Measurements from ENCODE around the gene IYD. TPM values are rescaled to one million over a fixed set of nuclear protein-coding genes. Genes with fewer than 3 reads are reported as not detected.

Gene IYD
- total RNA-seq, 1 donor from 2014 or later: 1.2 TPM

- intact Hi-C loops (cut with DNase I): no loop called here
- peak; percentile 72 for ATAC-seq
- H3K9me3 ChIP-seq: no peaks in the 10 kb centered on the region
- TF ChIP-seq, protein P1, sequence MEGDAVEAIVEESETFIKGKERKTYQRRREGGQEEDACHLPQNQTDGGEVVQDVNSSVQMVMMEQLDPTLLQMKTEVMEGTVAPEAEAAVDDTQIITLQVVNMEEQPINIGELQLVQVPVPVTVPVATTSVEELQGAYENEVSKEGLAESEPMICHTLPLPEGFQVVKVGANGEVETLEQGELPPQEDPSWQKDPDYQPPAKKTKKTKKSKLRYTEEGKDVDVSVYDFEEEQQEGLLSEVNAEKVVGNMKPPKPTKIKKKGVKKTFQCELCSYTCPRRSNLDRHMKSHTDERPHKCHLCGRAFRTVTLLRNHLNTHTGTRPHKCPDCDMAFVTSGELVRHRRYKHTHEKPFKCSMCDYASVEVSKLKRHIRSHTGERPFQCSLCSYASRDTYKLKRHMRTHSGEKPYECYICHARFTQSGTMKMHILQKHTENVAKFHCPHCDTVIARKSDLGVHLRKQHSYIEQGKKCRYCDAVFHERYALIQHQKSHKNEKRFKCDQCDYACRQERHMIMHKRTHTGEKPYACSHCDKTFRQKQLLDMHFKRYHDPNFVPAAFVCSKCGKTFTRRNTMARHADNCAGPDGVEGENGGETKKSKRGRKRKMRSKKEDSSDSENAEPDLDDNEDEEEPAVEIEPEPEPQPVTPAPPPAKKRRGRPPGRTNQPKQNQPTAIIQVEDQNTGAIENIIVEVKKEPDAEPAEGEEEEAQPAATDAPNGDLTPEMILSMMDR (IDR thresholded peaks at IDR 0.05): no peak
- no peak overlapping the region for H3K4me3 ChIP-seq
- no peaks in the 10 kb centered on the region for H3K36me3 ChIP-seq
- H3K27me3 ChIP-seq: no peaks in the 10 kb centered on the region
- no peak for DNase-seq
- H3K4me1 ChIP-seq: peaks cover 13% of the 10 kb centered on the region
- no peak overlapping the region for H3K27ac ChIP-seq
These were observed 34.8 kb downstream of the IYD start for GRCh38 chr6:150403458-150404246.

GRCh38 chr6:150406948-150407347, 38.1 kb downstream of the IYD start:
- H3K4me1 ChIP-seq: peaks cover 27% of the 10 kb centered on the region
- H3K4me3 ChIP-seq: no peak overlapping the region
- H3K36me3 ChIP-seq: no peaks in the 10 kb centered on the region
- H3K27me3 ChIP-seq: no peaks in the 10 kb centered on the region
- intact Hi-C loops (cut with DNase I): no loop called here
- no peak for DNase-seq
- ATAC-seq: peak; percentile 71
- H3K9me3 ChIP-seq: no peaks in the 10 kb centered on the region
- TF ChIP-seq, protein P1 (IDR thresholded peaks at IDR 0.05): no peak
- H3K27ac ChIP-seq: no peak overlapping the region

GRCh38 chr6:150408842-150409241, 40.0 kb downstream of the IYD start:
- Histone ChIP-seq H3K27me3 (no peaks in the 10 kb centered on the region), H3K4me3 (no peak overlapping the region), H3K36me3 (no peaks in the 10 kb centered on the region), H3K9me3 (no peaks in the 10 kb centered on the region), H3K4me1 (peaks cover 18% of the 10 kb centered on the region), H3K27ac (no peak overlapping the region)
- DNase-seq (no peak), ATAC-seq (peak; percentile 40)
- TF ChIP-seq, protein P1 (IDR thresholded peaks at IDR 0.05): no peak
- intact Hi-C loops (cut with DNase I): no loop called here

GRCh38 chr6:150409576-150410066, 40.8 kb downstream of the IYD start:
- no peaks in the 10 kb centered on the region for H3K9me3 ChIP-seq
- intact Hi-C loops (cut with DNase I): no loop called here
- H3K4me3 ChIP-seq: no peak overlapping the region
- DNase-seq (no peak), ATAC-seq (no peak)
- H3K4me1 ChIP-seq: peaks cover 14% of the 10 kb centered on the region
- H3K36me3 ChIP-seq: no peaks in the 10 kb centered on the region
- no peaks in the 10 kb centered on the region for H3K27me3 ChIP-seq
- TF ChIP-seq, protein P1 (IDR thresholded peaks at IDR 0.05): no peak
- no peak overlapping the region for H3K27ac ChIP-seq

GRCh38 chr6:150410399-150410798, 41.6 kb downstream of the IYD start:
- H3K27ac ChIP-seq: no peak overlapping the region
- no peak for ATAC-seq

More at GRCh38 chr6:150410399-150410798, 41.6 kb downstream of the IYD start:
- intact Hi-C loops (cut with DNase I): no loop called here
- H3K4me1 ChIP-seq: peaks cover 14% of the 10 kb centered on the region
- H3K9me3 ChIP-seq: no peaks in the 10 kb centered on the region
- TF ChIP-seq, protein P1 (IDR thresholded peaks at IDR 0.05): no peak
- H3K4me3 ChIP-seq: no peak overlapping the region
- no peaks in the 10 kb centered on the region for H3K36me3 ChIP-seq
- DNase-seq: no peak
- H3K27me3 ChIP-seq: no peaks in the 10 kb centered on the region
